Measurements from ENCODE around the gene HSD17B1.
"Not testable (repeated sequence)": the region's sequence is repeated elsewhere in the genome, so short reads cannot be mapped to it uniquely, and the experiment has no call there.

GRCh38 chr17:42552736-42553135, at the start of gene HSD17B1:
- TF ChIP-seq, protein P1, sequence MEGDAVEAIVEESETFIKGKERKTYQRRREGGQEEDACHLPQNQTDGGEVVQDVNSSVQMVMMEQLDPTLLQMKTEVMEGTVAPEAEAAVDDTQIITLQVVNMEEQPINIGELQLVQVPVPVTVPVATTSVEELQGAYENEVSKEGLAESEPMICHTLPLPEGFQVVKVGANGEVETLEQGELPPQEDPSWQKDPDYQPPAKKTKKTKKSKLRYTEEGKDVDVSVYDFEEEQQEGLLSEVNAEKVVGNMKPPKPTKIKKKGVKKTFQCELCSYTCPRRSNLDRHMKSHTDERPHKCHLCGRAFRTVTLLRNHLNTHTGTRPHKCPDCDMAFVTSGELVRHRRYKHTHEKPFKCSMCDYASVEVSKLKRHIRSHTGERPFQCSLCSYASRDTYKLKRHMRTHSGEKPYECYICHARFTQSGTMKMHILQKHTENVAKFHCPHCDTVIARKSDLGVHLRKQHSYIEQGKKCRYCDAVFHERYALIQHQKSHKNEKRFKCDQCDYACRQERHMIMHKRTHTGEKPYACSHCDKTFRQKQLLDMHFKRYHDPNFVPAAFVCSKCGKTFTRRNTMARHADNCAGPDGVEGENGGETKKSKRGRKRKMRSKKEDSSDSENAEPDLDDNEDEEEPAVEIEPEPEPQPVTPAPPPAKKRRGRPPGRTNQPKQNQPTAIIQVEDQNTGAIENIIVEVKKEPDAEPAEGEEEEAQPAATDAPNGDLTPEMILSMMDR (conservative IDR thresholded peaks at IDR 0.05 in 1 of 2, IDR thresholded peaks at IDR 0.05 in 1 of 2; ENCODE audit: extremely low read depth in 1 of 2, insufficient read depth in 1 of 2, low read depth in 1 of 2, low read length in 2 of 2) = not testable (repeated sequence)
- TF ChIP-seq EZH2 (IDR thresholded peaks at IDR 0.05; ENCODE audit: borderline replicate concordance, low read length) = not testable (repeated sequence)

All from mammary epithelial cell (primary cell).